ENCODE measurements around the gene DHCR24.

- TF ChIP-seq POLR2A (IDR thresholded peaks at IDR 0.05) (no peak), CTCF (IDR thresholded peaks at IDR 0.05) (no peak)
Measured at GRCh38 chr1:54800041-54800898, 86.7 kb downstream of the DHCR24 start.
